NCI-H526 treated with DMSO at 0.1 percent for 48 hours (cell line): ENCODE measurements around the gene TSPEAR.
"Not testable (repeated sequence)": the region's sequence is repeated elsewhere in the genome, so short reads cannot be mapped to it uniquely, and the experiment has no call there.

Experiments
- DNase-seq: peaks from one replicate; lab custom pipeline; 2025; lab: John Stamatoyannopoulos, UW

TSPEAR gene

GRCh38 chr21:44585892-44586291 lies 125.5 kb downstream of the TSPEAR start:
- no peak for DNase-seq

GRCh38 chr21:44583800-44584147 lies 127.6 kb downstream of the TSPEAR start:
- DNase-seq = no peak

GRCh38 chr21:44583089-44583799 lies 128.1 kb downstream of the TSPEAR start:
- DNase-seq = no peak

- peak; percentile 14 for DNase-seq
Measured at GRCh38 chr21:44582055-44582454, 129.3 kb downstream of the TSPEAR start.

- no peak for DNase-seq
Measured at GRCh38 chr21:44581158-44581557, 130.2 kb downstream of the TSPEAR start.

- not testable (repeated sequence) for DNase-seq
Measured at GRCh38 chr21:44580231-44580821, 131.0 kb downstream of the TSPEAR start, which contains the start of gene KRTAP10-5. KRTAP10-5 (minus strand) TSS chr21:44580604; CDS start chr21:44580578, 26 bp downstream.

GRCh38 chr21:44579833-44580144 lies 131.6 kb downstream of the TSPEAR start:
- DNase-seq = no peak

- DNase-seq = no peak
Measured at GRCh38 chr21:44579056-44579832, 132.1 kb downstream of the TSPEAR start.

GRCh38 chr21:44578371-44579055 lies 132.9 kb downstream of the TSPEAR start:
- DNase-seq = no peak

- DNase-seq = no peak
Measured at GRCh38 chr21:44576025-44576420, 135.3 kb downstream of the TSPEAR start.

GRCh38 chr21:44575307-44576024 lies 135.9 kb downstream of the TSPEAR start:
- no peak for DNase-seq

GRCh38 chr21:44574457-44575306 lies 136.7 kb downstream of the TSPEAR start:
- no peak for DNase-seq

GRCh38 chr21:44573630-44574456 lies 137.5 kb downstream of the TSPEAR start, which contains the start of gene KRTAP10-4:
KRTAP10-4 (plus strand) TSS chr21:44573729; CDS start chr21:44573759, 30 bp downstream.
- not testable (repeated sequence) for DNase-seq

- DNase-seq = no peak
Measured at GRCh38 chr21:44572959-44573583, 138.3 kb downstream of the TSPEAR start.

GRCh38 chr21:44571844-44572782 lies 139.3 kb downstream of the TSPEAR start:
- DNase-seq = no peak

GRCh38 chr21:44571296-44571695 lies 140.1 kb downstream of the TSPEAR start:
- no peak for DNase-seq

- DNase-seq = no peak
Measured at GRCh38 chr21:44569861-44570517, 141.4 kb downstream of the TSPEAR start.
